Liver (tissue), 9 donors: ENCODE measurements around the gene CXCL1. TPM values are rescaled to one million over a fixed set of nuclear protein-coding genes. Genes with fewer than 3 reads are reported as not detected.

ENCODE experiments used
- DNase-seq: peaks from one replicate; pipeline ENCODE4 v3.0.0-alpha.2; 2017; ENCODE audit warnings: low spot score
- H3K27ac ChIP-seq, 2 donors: one replicate each; pipeline ENCODE4 v1.7.0; 2013; ENCODE audit warnings: inconsistent platforms in 2 of 2, low read length in 2 of 2, control low read depth in 1 of 2, low read depth in 1 of 2, mild to moderate bottlenecking in 1 of 2
- H3K27me3 ChIP-seq, 4 donors: one replicate each; pipeline versions ENCODE4 v1.6.1 to v1.7.0; 2013; ENCODE audit warnings: low read length in 3 of 4, inconsistent platforms in 1 of 4, mild to moderate bottlenecking in 1 of 4, moderate library complexity in 1 of 4; ENCODE audit not compliant: control insufficient read depth in 4 of 4, insufficient read depth in 4 of 4
- H3K36me3 ChIP-seq, 4 donors: one replicate each; pipeline versions ENCODE4 v1.6.1 to v1.7.0; 2013; ENCODE audit warnings: low read length in 3 of 4, mild to moderate bottlenecking in 3 of 4, low read depth in 1 of 4, moderate library complexity in 1 of 4; ENCODE audit not compliant: control insufficient read depth in 4 of 4, insufficient read depth in 3 of 4
- H3K4me1 ChIP-seq, 4 donors: one replicate each; pipeline versions ENCODE4 v1.6.1 to v1.7.0; 2013; ENCODE audit warnings: low read length in 3 of 4, mild to moderate bottlenecking in 3 of 4, moderate library complexity in 1 of 4; ENCODE audit not compliant: control insufficient read depth in 4 of 4, insufficient read depth in 4 of 4
- H3K4me3 ChIP-seq, 3 donors: one replicate each; pipeline versions ENCODE4 v1.6.1 to v1.7.0; 2013; ENCODE audit warnings: low read length in 3 of 3, control low read depth in 1 of 3, low read depth in 1 of 3, mild to moderate bottlenecking in 1 of 3
- H3K9ac ChIP-seq, 2 donors: one replicate each; pipeline ENCODE4 v1.7.0; 2013; ENCODE audit warnings: low read length in 2 of 2, mild to moderate bottlenecking in 2 of 2, moderate library complexity in 2 of 2, control low read depth in 1 of 2, low read depth in 1 of 2
- H3K9me3 ChIP-seq, 4 donors: one replicate each; pipeline versions ENCODE4 v1.6.1 to v1.7.0; 2013; ENCODE audit warnings: low read length in 3 of 4; ENCODE audit not compliant: control insufficient read depth in 4 of 4
- EGR1 ChIP-seq, 2 donors: IDR thresholded peaks; 2 replicates each; pipeline ENCODE4 v1.6.1; 2016 to 2018; ENCODE audit warnings: antibody characterized with exemption in 2 of 2, low read depth in 2 of 2
- FOXA1 ChIP-seq: IDR thresholded peaks from 2 replicates; pipeline ENCODE4 v1.6.1; 2016; ENCODE audit warnings: antibody characterized with exemption
- FOXA2 ChIP-seq: IDR thresholded peaks from 2 replicates; pipeline ENCODE4 v1.6.1; 2016; ENCODE audit warnings: antibody characterized with exemption
- GABPA ChIP-seq, 2 donors: IDR thresholded peaks in 1 of 2; conservative IDR thresholded peaks in 1 of 2; 2 replicates each; pipeline ENCODE4 v1.6.1; 2016; ENCODE audit warnings: antibody characterized with exemption in 2 of 2, mild to moderate bottlenecking in 1 of 2, moderate library complexity in 1 of 2
- HNF4A ChIP-seq, 2 donors: conservative IDR thresholded peaks; 2 replicates each; pipeline ENCODE4 v1.6.1; 2016; ENCODE audit warnings: antibody characterized with exemption in 2 of 2, mild to moderate bottlenecking in 2 of 2
- HNF4G ChIP-seq: IDR thresholded peaks from 2 replicates; pipeline ENCODE4 v1.6.1; 2016; ENCODE audit warnings: antibody characterized with exemption
- JUND ChIP-seq, 2 donors: IDR thresholded peaks; 2 replicates each; pipeline ENCODE4 v1.6.1; 2016; ENCODE audit warnings: antibody characterized with exemption in 2 of 2
- NR2F2 ChIP-seq: IDR thresholded peaks from 2 replicates; pipeline ENCODE4 v1.6.1; 2016; ENCODE audit warnings: antibody characterized with exemption
- RAD21 ChIP-seq, 2 donors: IDR thresholded peaks; 2 replicates each; pipeline ENCODE4 v1.6.1; 2016; ENCODE audit warnings: antibody characterized with exemption in 2 of 2, mild to moderate bottlenecking in 2 of 2
- RXRA ChIP-seq, 2 donors: IDR thresholded peaks; 2 replicates each; pipeline ENCODE4 v1.6.1; 2017 to 2018; ENCODE audit warnings: antibody characterized with exemption in 2 of 2, mild to moderate bottlenecking in 1 of 2
- SP1 ChIP-seq: IDR thresholded peaks from 2 replicates; pipeline ENCODE4 v1.6.1; 2018; ENCODE audit warnings: antibody characterized with exemption, mild to moderate bottlenecking
- TAF1 ChIP-seq: conservative IDR thresholded peaks from 2 replicates; pipeline ENCODE4 v1.6.1; 2016; ENCODE audit warnings: antibody characterized with exemption, mild to moderate bottlenecking
- YY1 ChIP-seq: IDR thresholded peaks from 2 replicates; pipeline ENCODE4 v1.6.1; 2016; ENCODE audit warnings: antibody characterized with exemption, mild to moderate bottlenecking
- polyA plus RNA-seq, 2 donors: library from polyadenylated mRNA; stranded (reverse) in 1 of 2; unstranded in 1 of 2; fragments of 200-250 nt in 1 of 2; fragments of >200 nt in 1 of 2; fragmentation: Nextera tagmentation in 1 of 2; extraction: Ambion mirVana in 1 of 2; gene quantifications; one replicate each; pipeline versions ENCODE4 v1.2.1 to v1.2.3, GENCODE V29; 2013 to 2015
- total RNA-seq, 2 donors: library from RNA; depleted of rRNA; stranded (reverse); fragments of >200 nt; gene quantifications; one replicate each; pipeline ENCODE4 v1.2.3, GENCODE V29; 2014
- TF ChIP-seq, protein P1 (sequence below): IDR thresholded peaks from 2 replicates; pipeline ENCODE4 v1.6.1; 2016; ENCODE audit warnings: antibody characterized with exemption
- TF ChIP-seq, protein P2 (sequence below): IDR thresholded peaks from 2 replicates; pipeline ENCODE4 v1.6.1; 2016; ENCODE audit warnings: antibody characterized with exemption
- TF ChIP-seq, protein P3 (sequence below): IDR thresholded peaks from 2 replicates; pipeline ENCODE4 v1.6.1; 2016; ENCODE audit warnings: antibody characterized with exemption, mild to moderate bottlenecking
- TF ChIP-seq, protein P4 (sequence below): fragments of 150-350 bp; IDR thresholded peaks from 2 replicates; pipeline ENCODE4 v1.5.1; 2017; ENCODE audit warnings: improper control_type of control experiment, low read depth, low read length; ENCODE audit not compliant: missing input control
- TF ChIP-seq, protein P5 (sequence below): IDR thresholded peaks from 2 replicates; pipeline ENCODE4 v1.6.1; 2016; ENCODE audit warnings: antibody characterized with exemption
- donor health status: healthy.
- donor health status: healthy.
- donor health status: healthy.
- donor health status: healthy.
- donor health status: healthy.

The CXCL1 gene
- total and polyA plus RNA-seq, 4 donors, result 0.97 to 4.2 (median 2.8) TPM; not detected in 1

DNA sequence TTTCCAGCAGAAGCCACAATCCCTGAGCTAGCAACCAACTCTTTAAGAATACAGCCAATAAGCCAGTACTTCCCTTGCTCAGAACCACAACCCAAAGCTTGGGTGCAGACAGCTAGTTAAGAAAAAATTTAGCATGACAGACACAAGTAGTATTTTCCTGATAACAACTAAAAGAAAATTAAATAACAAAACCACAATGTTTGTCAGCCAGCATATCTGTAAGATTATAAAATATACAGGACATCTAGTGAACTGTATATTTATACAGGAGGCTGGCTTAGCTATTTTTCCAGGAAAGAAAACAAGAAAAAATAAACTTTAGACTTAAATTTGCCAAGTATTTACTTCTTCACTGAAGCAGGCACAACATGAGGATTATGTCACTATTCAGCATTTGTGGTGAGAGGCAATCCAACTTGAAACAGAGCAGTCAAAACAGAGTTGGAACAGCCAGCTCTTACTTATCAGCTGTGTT is 9.5 kb upstream of the CXCL1 start:
- DNase-seq, result no peak
- Histone ChIP-seq H3K9me3 (peaks cover 0 to 2% (median 0%) of the 10 kb centered on the region in 4 donors), H3K36me3 (no peaks in the 10 kb centered on the region), H3K4me3 (no peak overlapping the region), H3K27me3 (no peaks in the 10 kb centered on the region), H3K4me1 (peaks cover 3 to 12% (median 7%) of the 10 kb centered on the region in 4 donors), H3K27ac (no peak overlapping the region), H3K9ac (no peak overlapping the region)
- TF ChIP-seq, protein P1, sequence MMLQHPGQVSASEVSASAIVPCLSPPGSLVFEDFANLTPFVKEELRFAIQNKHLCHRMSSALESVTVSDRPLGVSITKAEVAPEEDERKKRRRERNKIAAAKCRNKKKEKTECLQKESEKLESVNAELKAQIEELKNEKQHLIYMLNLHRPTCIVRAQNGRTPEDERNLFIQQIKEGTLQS, result no peak
- TF ChIP-seq EGR1 (IDR thresholded peaks at IDR 0.05; ENCODE audit: low read depth in 2 of 2) (no peak), YY1 (no peak), JUND (IDR thresholded peaks at IDR 0.05) (no peak), GABPA (IDR thresholded peaks at IDR 0.05 in 1 of 2, conservative IDR thresholded peaks at IDR 0.05 in 1 of 2) (no peak), RAD21 (IDR thresholded peaks at IDR 0.05) (no peak), HNF4G (no peak), FOXA1 (no peak), TAF1 (no peak), RXRA (IDR thresholded peaks at IDR 0.05) (no peak), HNF4A (conservative IDR thresholded peaks at IDR 0.05) (no peak), FOXA2 (no peak), SP1 (no peak), NR2F2 (no peak)
- TF ChIP-seq, protein P2, sequence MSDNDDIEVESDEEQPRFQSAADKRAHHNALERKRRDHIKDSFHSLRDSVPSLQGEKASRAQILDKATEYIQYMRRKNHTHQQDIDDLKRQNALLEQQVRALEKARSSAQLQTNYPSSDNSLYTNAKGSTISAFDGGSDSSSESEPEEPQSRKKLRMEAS, result no peak
- TF ChIP-seq, protein P3, sequence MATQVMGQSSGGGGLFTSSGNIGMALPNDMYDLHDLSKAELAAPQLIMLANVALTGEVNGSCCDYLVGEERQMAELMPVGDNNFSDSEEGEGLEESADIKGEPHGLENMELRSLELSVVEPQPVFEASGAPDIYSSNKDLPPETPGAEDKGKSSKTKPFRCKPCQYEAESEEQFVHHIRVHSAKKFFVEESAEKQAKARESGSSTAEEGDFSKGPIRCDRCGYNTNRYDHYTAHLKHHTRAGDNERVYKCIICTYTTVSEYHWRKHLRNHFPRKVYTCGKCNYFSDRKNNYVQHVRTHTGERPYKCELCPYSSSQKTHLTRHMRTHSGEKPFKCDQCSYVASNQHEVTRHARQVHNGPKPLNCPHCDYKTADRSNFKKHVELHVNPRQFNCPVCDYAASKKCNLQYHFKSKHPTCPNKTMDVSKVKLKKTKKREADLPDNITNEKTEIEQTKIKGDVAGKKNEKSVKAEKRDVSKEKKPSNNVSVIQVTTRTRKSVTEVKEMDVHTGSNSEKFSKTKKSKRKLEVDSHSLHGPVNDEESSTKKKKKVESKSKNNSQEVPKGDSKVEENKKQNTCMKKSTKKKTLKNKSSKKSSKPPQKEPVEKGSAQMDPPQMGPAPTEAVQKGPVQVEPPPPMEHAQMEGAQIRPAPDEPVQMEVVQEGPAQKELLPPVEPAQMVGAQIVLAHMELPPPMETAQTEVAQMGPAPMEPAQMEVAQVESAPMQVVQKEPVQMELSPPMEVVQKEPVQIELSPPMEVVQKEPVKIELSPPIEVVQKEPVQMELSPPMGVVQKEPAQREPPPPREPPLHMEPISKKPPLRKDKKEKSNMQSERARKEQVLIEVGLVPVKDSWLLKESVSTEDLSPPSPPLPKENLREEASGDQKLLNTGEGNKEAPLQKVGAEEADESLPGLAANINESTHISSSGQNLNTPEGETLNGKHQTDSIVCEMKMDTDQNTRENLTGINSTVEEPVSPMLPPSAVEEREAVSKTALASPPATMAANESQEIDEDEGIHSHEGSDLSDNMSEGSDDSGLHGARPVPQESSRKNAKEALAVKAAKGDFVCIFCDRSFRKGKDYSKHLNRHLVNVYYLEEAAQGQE, result no peak
- TF ChIP-seq, protein P4, sequence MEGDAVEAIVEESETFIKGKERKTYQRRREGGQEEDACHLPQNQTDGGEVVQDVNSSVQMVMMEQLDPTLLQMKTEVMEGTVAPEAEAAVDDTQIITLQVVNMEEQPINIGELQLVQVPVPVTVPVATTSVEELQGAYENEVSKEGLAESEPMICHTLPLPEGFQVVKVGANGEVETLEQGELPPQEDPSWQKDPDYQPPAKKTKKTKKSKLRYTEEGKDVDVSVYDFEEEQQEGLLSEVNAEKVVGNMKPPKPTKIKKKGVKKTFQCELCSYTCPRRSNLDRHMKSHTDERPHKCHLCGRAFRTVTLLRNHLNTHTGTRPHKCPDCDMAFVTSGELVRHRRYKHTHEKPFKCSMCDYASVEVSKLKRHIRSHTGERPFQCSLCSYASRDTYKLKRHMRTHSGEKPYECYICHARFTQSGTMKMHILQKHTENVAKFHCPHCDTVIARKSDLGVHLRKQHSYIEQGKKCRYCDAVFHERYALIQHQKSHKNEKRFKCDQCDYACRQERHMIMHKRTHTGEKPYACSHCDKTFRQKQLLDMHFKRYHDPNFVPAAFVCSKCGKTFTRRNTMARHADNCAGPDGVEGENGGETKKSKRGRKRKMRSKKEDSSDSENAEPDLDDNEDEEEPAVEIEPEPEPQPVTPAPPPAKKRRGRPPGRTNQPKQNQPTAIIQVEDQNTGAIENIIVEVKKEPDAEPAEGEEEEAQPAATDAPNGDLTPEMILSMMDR, result no peak
- TF ChIP-seq, protein P5, sequence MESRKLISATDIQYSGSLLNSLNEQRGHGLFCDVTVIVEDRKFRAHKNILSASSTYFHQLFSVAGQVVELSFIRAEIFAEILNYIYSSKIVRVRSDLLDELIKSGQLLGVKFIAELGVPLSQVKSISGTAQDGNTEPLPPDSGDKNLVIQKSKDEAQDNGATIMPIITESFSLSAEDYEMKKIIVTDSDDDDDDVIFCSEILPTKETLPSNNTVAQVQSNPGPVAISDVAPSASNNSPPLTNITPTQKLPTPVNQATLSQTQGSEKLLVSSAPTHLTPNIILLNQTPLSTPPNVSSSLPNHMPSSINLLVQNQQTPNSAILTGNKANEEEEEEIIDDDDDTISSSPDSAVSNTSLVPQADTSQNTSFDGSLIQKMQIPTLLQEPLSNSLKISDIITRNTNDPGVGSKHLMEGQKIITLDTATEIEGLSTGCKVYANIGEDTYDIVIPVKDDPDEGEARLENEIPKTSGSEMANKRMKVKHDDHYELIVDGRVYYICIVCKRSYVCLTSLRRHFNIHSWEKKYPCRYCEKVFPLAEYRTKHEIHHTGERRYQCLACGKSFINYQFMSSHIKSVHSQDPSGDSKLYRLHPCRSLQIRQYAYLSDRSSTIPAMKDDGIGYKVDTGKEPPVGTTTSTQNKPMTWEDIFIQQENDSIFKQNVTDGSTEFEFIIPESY, result no peak
